ENCODE data around the gene WNK2. TPM values are rescaled to one million over a fixed set of nuclear protein-coding genes. Genes with fewer than 3 reads are reported as not detected.
"Not testable (repeated sequence)": the region's sequence is repeated elsewhere in the genome, so short reads cannot be mapped to it uniquely, and the experiment has no call there.

Gene WNK2
- total and polyA plus RNA-seq, 12 donors: 16.6 to 236 (median 178) TPM

- Histone ChIP-seq H3K4me1 (peaks cover 0 to 7% (median 0%) of the 10 kb centered on the region in 9 donors), H3K27me3 (peaks cover 0 to 3% (median 0%) of the 10 kb centered on the region in 7 donors), H3K9me3 (no peaks in the 10 kb centered on the region), H3K27ac (no peak overlapping the region), H3K4me3 (no peak overlapping the region), H3K36me3 (no peaks in the 10 kb centered on the region)
- 83 to 85% methylated on average over 7 of the region's 7 CpGs for WGBS, 2 donors
- ATAC-seq (no peak), DNase-seq (no peak)
- TF ChIP-seq CTCF (IDR thresholded peaks at IDR 0.05): no peak
- intact Hi-C loops (cut with DNase I): no loop called here
Measured at GRCh38 chr9:93329629-93330280, 145.8 kb downstream of the WNK2 start.

- no peak for TF ChIP-seq CTCF (IDR thresholded peaks at IDR 0.05)
- ATAC-seq (no peak), DNase-seq (no peak)
- no peaks in the 10 kb centered on the region for H3K4me1 ChIP-seq
- peaks cover 0 to 3% (median 0%) of the 10 kb centered on the region in 7 donors for H3K27me3 ChIP-seq
- no peaks in the 10 kb centered on the region for H3K36me3 ChIP-seq
- H3K27ac ChIP-seq: no peak overlapping the region
- intact Hi-C loops (cut with DNase I): no loop called here
- H3K9me3 ChIP-seq: no peaks in the 10 kb centered on the region
- H3K4me3 ChIP-seq: no peak overlapping the region
- 81 to 90% methylated on average over 4 of the region's 4 CpGs for WGBS, 2 donors
Measured at GRCh38 chr9:93332317-93332716, 148.4 kb downstream of the WNK2 start.

GRCh38 chr9:93336720-93337119 lies 152.8 kb downstream of the WNK2 start:
- ATAC-seq: no peak
- Histone ChIP-seq H3K4me1 (no peaks in the 10 kb centered on the region), H3K27me3 (peaks cover 0 to 3% (median 0%) of the 10 kb centered on the region in 7 donors), H3K27ac (no peak overlapping the region), H3K4me3 (no peak overlapping the region), H3K36me3 (no peaks in the 10 kb centered on the region), H3K9me3 (peaks cover 0 to 17% (median 0%) of the 10 kb centered on the region in 11 donors)
- 64 to 75% methylated on average over 7 of the region's 7 CpGs for WGBS, 2 donors
- intact Hi-C loops (cut with DNase I): no loop called here
- no peak for TF ChIP-seq CTCF (IDR thresholded peaks at IDR 0.05)
- DNase-seq: no peak

GRCh38 chr9:93338196-93338595 lies 154.3 kb downstream of the WNK2 start:
- H3K4me1 ChIP-seq; H3K27me3 ChIP-seq; H3K4me3 ChIP-seq; H3K36me3 ChIP-seq; ATAC-seq; H3K27ac ChIP-seq; DNase-seq; intact Hi-C loops (cut with DNase I): not testable (repeated sequence)
- 48 to 52% methylated on average over 1 of the region's 1 CpG for WGBS, 2 donors
- peaks cover 0 to 17% (median 0%) of the 10 kb centered on the region in 11 donors for H3K9me3 ChIP-seq

GRCh38 chr9:93340091-93340490 lies 156.2 kb downstream of the WNK2 start:
- Histone ChIP-seq H3K4me1 (no peaks in the 10 kb centered on the region), H3K27ac (no peak overlapping the region), H3K27me3 (peaks cover 0 to 13% (median 1%) of the 10 kb centered on the region in 7 donors), H3K9me3 (peaks cover 0 to 17% (median 0%) of the 10 kb centered on the region in 11 donors), H3K36me3 (no peaks in the 10 kb centered on the region), H3K4me3 (no peak overlapping the region)
- TF ChIP-seq CTCF (IDR thresholded peaks at IDR 0.05): no peak
- intact Hi-C loops (cut with DNase I): no loop called here
- DNase-seq: no peak
- WGBS, 2 donors: 94 to 95% methylated on average over 6 of the region's 6 CpGs
- ATAC-seq: no peak

GRCh38 chr9:93341820-93342219 lies 157.9 kb downstream of the WNK2 start:
- DNase-seq; H3K27ac ChIP-seq; intact Hi-C loops (cut with DNase I); H3K4me3 ChIP-seq; H3K36me3 ChIP-seq; ATAC-seq: not testable (repeated sequence)
- Histone ChIP-seq H3K4me1 (peaks cover 0 to 12% (median 6%) of the 10 kb centered on the region in 9 donors), H3K27me3 (peaks cover 0 to 30% (median 15%) of the 10 kb centered on the region in 7 donors), H3K9me3 (peaks cover 0 to 17% (median 0%) of the 10 kb centered on the region in 11 donors)
- 87 to 91% methylated on average over 5 of the region's 5 CpGs for WGBS, 2 donors

- peaks cover 0 to 12% (median 6%) of the 10 kb centered on the region in 9 donors for H3K4me1 ChIP-seq
- 71 to 79% methylated on average over 11 of the region's 11 CpGs for WGBS, 2 donors
- H3K27me3 ChIP-seq: peaks cover 0 to 36% (median 15%) of the 10 kb centered on the region in 7 donors
- intact Hi-C loops (cut with DNase I); H3K27ac ChIP-seq; H3K4me3 ChIP-seq; DNase-seq; H3K36me3 ChIP-seq: not testable (repeated sequence)
- peak in 2 of 8 donors; percentile 27 to 68 for ATAC-seq
- H3K9me3 ChIP-seq: peaks cover 0 to 17% (median 0%) of the 10 kb centered on the region in 11 donors
Measured at GRCh38 chr9:93342428-93342827, 158.5 kb downstream of the WNK2 start.

Data from heart right ventricle (tissue), 16 donors.